GM12878 (cell line): ENCODE results near the gene PDZK1. TPM values are rescaled to one million over a fixed set of nuclear protein-coding genes. Genes with fewer than 3 reads are reported as not detected.

Experiments used
- ATAC-seq: fragments of 200-7000 bp; cut with Tn5 transposase; 3 replicates; pipeline ENCODE4 v1.9.1; 2020; ENCODE audit warnings: mild to moderate bottlenecking, moderate library complexity
- BruUV-seq: library from RNA; stranded (reverse); fragments of 400-500 nt; replicated peaks from 2 replicates; lab custom pipeline; 2021; lab: Mats Ljungman, UMichigan
- CTCF ChIA-PET: fragments of 300-600 bp; sonication (Branson Sonifier 250); formaldehyde crosslinking; extraction: SDS; loops from one replicate; lab custom pipeline; 2021; ENCODE audit warnings: inconsistent platforms; lab: Yijun Ruan, JAX
- POLR2A ChIA-PET: fragments of 350-600 bp; formaldehyde crosslinking; extraction: SDS; loops from one replicate; lab custom pipeline; 2021; ENCODE audit warnings: inconsistent platforms; lab: Charles Lee
- RAD21 ChIA-PET: fragments of 300-600 bp; sonication (Branson Sonifier 250); formaldehyde crosslinking; loops from one replicate; lab custom pipeline; 2023; ENCODE audit warnings: antibody characterized with exemption; ENCODE audit not compliant: unreplicated experiment; lab: Charles Lee
- SMC1A ChIA-PET: fragments of 300-600 bp; sonication (Branson Sonifier 250); formaldehyde crosslinking; loops from one replicate; lab custom pipeline; 2023; ENCODE audit not compliant: unreplicated experiment, uncharacterized antibody; lab: Charles Lee
- DNase-seq: peaks from one replicate; pipeline ENCODE4 v3.0.0-alpha.2; 2011; ENCODE audit warnings: low read depth, low spot score
- FAIRE-seq: peaks from 3 replicates; lab custom pipeline; 2011; peaks lifted over from hg19 to GRCh38; lab: Jason Lieb, UNC
- H2AFZ ChIP-seq: 2 replicates; pipeline ENCODE4 v1.6.0; 2011; ENCODE audit warnings: low read depth, low read length, control low read depth; ENCODE audit not compliant: control insufficient read depth
- H3K27ac ChIP-seq: 2 replicates; pipeline ENCODE4 v1.5.1; 2011; ENCODE audit warnings: control low read depth; ENCODE audit not compliant: control insufficient read depth, insufficient read depth
- H3K27me3 ChIP-seq, 2 experiments: replicated peaks in 1 of 2; 2 replicates each; pipeline versions ENCODE4 v1.6.0 to v1.6.1; 2011; ENCODE audit warnings: low read length in 1 of 2; ENCODE audit not compliant: control insufficient read depth in 2 of 2, insufficient read depth in 2 of 2
- H3K36me3 ChIP-seq, 2 experiments: 2 replicates each; pipeline ENCODE4 v1.5.1; 2011; ENCODE audit warnings: low read length in 1 of 2; ENCODE audit not compliant: control insufficient read depth in 2 of 2, insufficient read depth in 2 of 2
- H3K4me1 ChIP-seq: 2 replicates; pipeline ENCODE4 v1.6.1; 2011; ENCODE audit warnings: mild to moderate bottlenecking, low read length, moderate library complexity, mixed read lengths; ENCODE audit not compliant: control insufficient read depth, insufficient read depth
- H3K4me2 ChIP-seq: 2 replicates; pipeline ENCODE4 v1.6.0; 2011; ENCODE audit warnings: control low read depth; ENCODE audit not compliant: control insufficient read depth, insufficient read depth
- H3K4me3 ChIP-seq: fragments of 200-600 bp; sonication (generic); 2 replicates; pipeline ENCODE4 v1.5.1; 2016
- H3K79me2 ChIP-seq: 2 replicates; pipeline ENCODE4 v1.6.0; 2011; ENCODE audit warnings: low read length; ENCODE audit not compliant: control insufficient read depth, insufficient read depth
- H3K9ac ChIP-seq: 2 replicates; pipeline ENCODE4 v1.8.0; 2011; ENCODE audit warnings: low read length, control low read depth, mixed read lengths; ENCODE audit not compliant: control insufficient read depth, insufficient read depth
- H3K9me3 ChIP-seq: replicated peaks from 3 replicates; pipeline ENCODE4 v1.5.1; 2011; ENCODE audit warnings: mild to moderate bottlenecking, low read length; ENCODE audit not compliant: control insufficient read depth, insufficient read depth
- H4K20me1 ChIP-seq: 2 replicates; pipeline ENCODE4 v1.6.0; 2011; ENCODE audit not compliant: control insufficient read depth, insufficient read depth
- BHLHE40 ChIP-seq, 2 experiments: fragments of 450-650 bp in 1 of 2; IDR thresholded peaks; 2 replicates each; pipeline ENCODE4 v1.6.1; 2011 to 2017; ENCODE audit warnings: low read depth in 2 of 2, borderline replicate concordance in 1 of 2, improper control_type of control experiment in 1 of 2, low read length in 1 of 2, mild to moderate bottlenecking in 1 of 2
- FOXM1 ChIP-seq: IDR thresholded peaks from 2 replicates; pipeline ENCODE4 v1.6.1; 2012; ENCODE audit warnings: low read depth, mild to moderate bottlenecking, inconsistent platforms, low read length, moderate library complexity
- RAD21 ChIP-seq: IDR thresholded peaks from 2 replicates; pipeline ENCODE4 v1.6.1; 2011; ENCODE audit warnings: mild to moderate bottlenecking, low read depth, low read length, moderate library complexity; ENCODE audit not compliant: insufficient read depth
- ZBTB11 ChIP-seq: fragments of 450-650 bp; formaldehyde crosslinking; IDR thresholded peaks from 2 replicates; pipeline ENCODE4 v1.5.0; 2022; ENCODE audit warnings: mild to moderate bottlenecking, missing genetic modification characterization
- ZNF592 ChIP-seq: fragments of 450-650 bp; IDR thresholded peaks from 2 replicates; pipeline ENCODE4 v1.6.1; 2017; ENCODE audit warnings: mild to moderate bottlenecking, moderate library complexity
- ZNF687 ChIP-seq: fragments of 450-650 bp; IDR thresholded peaks from 2 replicates; pipeline ENCODE4 v1.6.1; 2017; ENCODE audit warnings: mild to moderate bottlenecking, moderate library complexity
- WGBS: methylation state at CpG from one replicate; pipeline ENCODE4 v1.1.6; 2016; ENCODE audit warnings: low lambda C conversion rate; ENCODE audit not compliant: insufficient replicate concordance, insufficient coverage; ENCODE audit errors: missing lambda C conversion rate; 5-methylcytosine and 5-hydroxymethylcytosine counted together
- in situ Hi-C: fragments of 300-500 bp; cut with MboI; formaldehyde crosslinking; loops from 9 replicates; pipeline ENCODE4 v1.14.3; 2018; ENCODE audit warnings: mixed read lengths
- intact Hi-C: fragments of 100-400 bp; cut with micrococcal nuclease; formaldehyde crosslinking; loops from one replicate; pipeline ENCODE4 v1.14.2; 2022; ENCODE audit not compliant: unreplicated experiment
- polyA plus RNA-seq, 11 experiments: library from polyadenylated mRNA; depleted of rRNA in 4 of 11; unstranded in 6 of 11; stranded (reverse) in 5 of 11; fragments of >200 nt; fragmentation: Nextera tagmentation in 4 of 11; fragmentation: Illumina TruSeq in 1 of 11; extraction: Ambion mirVana in 4 of 11; extraction: Trizol in 1 of 11; gene quantifications; 1 replicate in 1 of 11; 2 replicates in 10 of 11; pipeline versions ENCODE4 v1.2.1 to v1.2.3, GENCODE V29; 2011 to 2016; ENCODE audit warnings: inconsistent platforms in 2 of 11, missing spikeins in 2 of 11, low read depth in 1 of 11
- total RNA-seq, 4 experiments: library from RNA; depleted of rRNA in 3 of 4; stranded (reverse); fragments of >200 nt in 3 of 4; fragmentation: Illumina TruSeq in 1 of 4; extraction: Trizol in 1 of 4; gene quantifications; 2 replicates each; pipeline versions ENCODE4 v1.2.1 to v1.2.3, GENCODE V29; 2013 to 2021

PDZK1 gene
- total and polyA plus RNA-seq, 10 of the 15 experiments (the other 5 are each of a cell fraction or from before 2014, with no cell fraction given) = 0.09 to 5.0 (median 0.31) TPM

- TF ChIP-seq ZNF592 = peak; percentile 13; the same call in 1 of the 2 replicates
Measured at GRCh38 chr1:145720878-145721671, 13.9 kb upstream of the PDZK1 start (continued).

DNA sequence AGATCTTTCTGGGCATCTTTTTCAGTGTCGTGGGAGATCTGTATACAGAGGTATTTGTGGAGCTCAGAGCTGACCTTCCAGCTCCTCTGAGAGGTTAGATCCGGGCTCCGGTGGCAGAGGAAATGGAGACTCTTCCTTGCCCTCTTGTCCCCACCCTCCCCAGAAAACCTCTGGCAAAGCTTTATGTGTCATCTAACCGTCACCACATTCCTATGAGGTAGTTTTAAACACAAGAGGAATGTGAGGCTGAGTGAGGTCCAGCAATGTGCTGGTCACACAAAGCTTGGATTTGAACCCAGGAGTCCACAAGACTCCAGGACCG is 13.3 kb upstream of the PDZK1 start:
- RAD21 ChIA-PET = interaction anchor here (0.8 to 1.5 kb wide), 5 partner anchors 30 to 146 kb away, joined by 3 to 6 read pairs (median 5); partner anchors contain the start of gene PIAS3
- 49% methylated on average over 5 of the region's 5 CpGs for WGBS
- BruUV-seq = no TSS peak
- Histone ChIP-seq H3K4me2 (peak overlapping the region; percentile 95), H3K4me1 (peaks cover 16% of the 10 kb centered on the region), H3K36me3 (no peaks in the 10 kb centered on the region), H3K27ac (no peak overlapping the region), H3K4me3 (no peak overlapping the region), H3K9ac (no peak overlapping the region), H2AFZ (no peak overlapping the region; the same call in 1 of the 2 replicates), H3K27me3 (no peaks in the 10 kb centered on the region), H3K79me2 (no peaks in the 10 kb centered on the region), H4K20me1 (no peaks in the 10 kb centered on the region), H3K9me3 (no peaks in the 10 kb centered on the region)
- FAIRE-seq (no peak), DNase-seq (no peak), ATAC-seq (no peak)
- POLR2A ChIA-PET = no interaction called here
- no peak for TF ChIP-seq RAD21
- TF ChIP-seq FOXM1 = no peak
- no peak for TF ChIP-seq ZBTB11 (CRISPR knock-in tag)
- TF ChIP-seq BHLHE40 (IDR thresholded peaks at IDR 0.05; ENCODE audit: borderline replicate concordance in 1 of 2, low read depth in 2 of 2, low read length in 1 of 2) = no peak
- no peak for TF ChIP-seq ZNF687
- intact Hi-C loops (loop anchor here (5.0 kb wide), 2 partner anchors 83 to 128 kb away; no protein-coding TSS in a partner anchor), in situ Hi-C loops (no loop called here)
- SMC1A ChIA-PET = interaction anchor here (0.7 to 3.1 kb wide), 8 partner anchors 9 to 158 kb away, joined by 3 to 17 read pairs (median 3); no protein-coding TSS in a partner anchor
- CTCF ChIA-PET = interaction anchor here (0.6 to 2.3 kb wide), 13 partner anchors 11 to 124 kb away, joined by 3 to 14 read pairs (median 4); no protein-coding TSS in a partner anchor
